NCI-H2081 treated with DMSO at 0.1 percent for 48 hours (cell line): Measurements from ENCODE around the gene C6orf47.
"Not testable (repeated sequence)": the region's sequence is repeated elsewhere in the genome, so short reads cannot be mapped to it uniquely, and the experiment has no call there.

Experiments used
- DNase-seq: peaks from one replicate; lab custom pipeline; 2025; lab: John Stamatoyannopoulos, UW

Gene C6orf47, protein sequence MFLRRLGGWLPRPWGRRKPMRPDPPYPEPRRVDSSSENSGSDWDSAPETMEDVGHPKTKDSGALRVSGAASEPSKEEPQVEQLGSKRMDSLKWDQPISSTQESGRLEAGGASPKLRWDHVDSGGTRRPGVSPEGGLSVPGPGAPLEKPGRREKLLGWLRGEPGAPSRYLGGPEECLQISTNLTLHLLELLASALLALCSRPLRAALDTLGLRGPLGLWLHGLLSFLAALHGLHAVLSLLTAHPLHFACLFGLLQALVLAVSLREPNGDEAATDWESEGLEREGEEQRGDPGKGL

DNA sequence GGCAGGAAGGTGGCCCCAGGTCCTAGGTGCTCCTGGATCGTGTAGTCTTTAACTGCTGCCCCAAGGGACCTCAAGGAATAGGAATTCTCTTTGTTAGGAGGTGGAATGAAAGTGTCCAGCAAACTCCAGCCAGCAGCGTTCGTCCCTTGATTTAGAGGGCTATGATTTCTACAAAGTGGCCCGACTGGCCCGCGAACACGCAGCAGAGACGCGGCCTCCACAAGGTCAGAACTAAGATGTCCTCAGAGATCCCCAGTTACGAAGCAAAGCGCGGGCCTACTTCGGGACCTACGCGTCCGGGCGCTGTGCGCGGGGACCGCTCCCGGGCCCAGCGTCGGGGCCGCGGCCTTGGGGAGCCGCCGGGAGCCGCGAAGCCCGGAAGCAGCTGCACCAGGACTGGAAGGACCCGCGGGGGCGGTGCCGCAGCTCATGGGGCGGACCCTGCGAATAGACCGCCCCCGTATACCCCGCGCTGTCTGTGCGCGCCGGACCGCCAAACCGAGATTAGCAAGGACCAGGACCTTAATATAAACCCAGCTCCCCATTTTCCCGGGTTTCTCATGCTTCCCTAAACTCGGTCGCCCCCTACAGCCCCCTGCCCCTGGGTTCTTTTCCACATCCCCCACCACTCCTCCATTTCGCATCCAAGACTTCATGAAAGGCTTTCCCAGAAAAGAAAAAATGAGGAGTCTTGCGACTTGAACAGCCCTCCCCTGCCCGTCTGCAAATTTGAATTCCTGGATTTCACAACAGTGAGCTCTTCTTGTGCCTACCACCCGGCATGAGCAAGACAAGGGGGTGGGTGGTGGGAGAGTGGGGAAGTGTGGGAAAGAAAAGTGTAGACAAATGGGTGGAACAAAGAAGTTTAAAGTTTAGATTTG lies at the start of gene C6orf47:
Gene C6orf47, minus strand, starts transcription at position 398 of the 881 bp plus-strand sequence. CDS start 831 bp downstream, outside the sequence.
- DNase-seq: peak; percentile 9

DNA sequence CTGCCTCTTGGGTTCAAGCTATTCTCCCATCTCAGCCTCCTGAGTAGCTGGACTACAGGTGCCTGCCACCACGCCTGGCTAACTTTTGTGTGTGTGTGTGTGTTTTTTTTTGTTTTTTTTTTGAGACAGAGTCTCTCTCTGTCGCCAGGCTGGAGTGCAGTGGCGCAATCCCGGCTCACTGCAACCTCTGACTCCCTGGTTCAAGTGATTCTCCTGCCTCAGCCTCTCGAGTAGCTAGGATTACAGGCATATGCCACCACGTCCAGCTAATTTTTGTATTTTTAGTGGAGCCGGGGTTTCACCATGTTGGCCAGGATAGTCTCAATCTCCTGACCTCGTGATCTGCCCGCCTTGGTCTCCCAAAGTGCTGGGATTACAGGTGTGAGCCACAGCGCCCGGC lies 48.6 kb upstream of the C6orf47 start:
- DNase-seq: not testable (repeated sequence)

DNA sequence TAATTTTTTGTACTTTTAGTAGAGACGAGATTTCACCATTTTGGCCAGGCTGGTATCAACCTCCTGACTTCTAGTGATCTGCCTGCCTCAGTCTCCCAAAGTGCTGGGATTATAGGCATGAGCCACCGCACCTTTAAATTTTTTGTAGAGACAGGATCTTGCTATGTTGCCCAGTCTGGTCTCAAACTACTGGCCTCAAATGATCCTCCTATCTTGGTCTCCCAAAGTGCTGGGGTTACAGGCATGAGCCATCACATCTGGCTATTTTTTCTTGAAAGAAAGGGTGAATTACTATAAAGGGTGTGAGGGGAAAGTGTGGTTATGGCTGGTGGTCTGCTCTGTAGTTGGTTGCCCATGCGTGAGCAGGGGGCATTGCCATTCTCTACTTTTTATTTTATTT lies 47.6 kb upstream of the C6orf47 start:
- DNase-seq: no peak

DNA sequence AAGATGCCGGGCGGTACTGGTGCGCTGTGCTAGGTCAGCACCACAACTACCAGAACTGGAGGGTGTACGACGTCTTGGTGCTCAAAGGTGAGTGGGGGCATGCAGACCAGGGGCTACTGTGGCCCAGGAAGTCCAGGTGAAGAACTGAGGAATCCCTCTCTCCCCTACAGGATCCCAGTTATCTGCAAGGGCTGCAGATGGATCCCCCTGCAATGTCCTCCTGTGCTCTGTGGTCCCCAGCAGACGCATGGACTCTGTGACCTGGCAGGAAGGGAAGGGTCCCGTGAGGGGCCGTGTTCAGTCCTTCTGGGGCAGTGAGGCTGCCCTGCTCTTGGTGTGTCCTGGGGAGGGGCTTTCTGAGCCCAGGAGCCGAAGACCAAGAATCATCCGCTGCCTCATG lies 47.1 kb upstream of the C6orf47 start:
- no peak for DNase-seq

DNA sequence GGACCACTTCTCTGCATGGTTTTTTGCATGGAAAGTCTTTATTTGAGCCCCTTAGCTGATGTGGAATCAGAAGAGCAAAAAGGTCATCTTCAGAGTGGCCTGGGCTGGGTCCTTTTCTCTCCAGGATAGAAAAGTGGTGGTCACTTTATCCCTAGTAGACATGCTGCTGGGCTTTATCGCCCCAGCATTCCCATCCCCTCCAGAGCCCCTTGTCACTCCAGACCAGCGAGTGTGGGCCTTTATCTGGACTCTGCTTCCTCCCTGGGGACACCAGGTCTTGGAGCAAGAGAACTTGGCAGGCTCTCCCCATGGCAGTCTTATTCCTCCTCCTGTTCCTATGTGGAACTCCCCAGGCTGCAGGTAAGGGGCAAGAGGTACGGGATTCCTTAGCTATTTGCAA lies 46.0 kb upstream of the C6orf47 start, which contains the start of gene LY6G6F:
Gene LY6G6F, plus strand, starts transcription at position 268 of the 400 bp plus-strand sequence. Its CDS starts 41 bp downstream, at position 309.
- DNase-seq: no peak

DNA sequence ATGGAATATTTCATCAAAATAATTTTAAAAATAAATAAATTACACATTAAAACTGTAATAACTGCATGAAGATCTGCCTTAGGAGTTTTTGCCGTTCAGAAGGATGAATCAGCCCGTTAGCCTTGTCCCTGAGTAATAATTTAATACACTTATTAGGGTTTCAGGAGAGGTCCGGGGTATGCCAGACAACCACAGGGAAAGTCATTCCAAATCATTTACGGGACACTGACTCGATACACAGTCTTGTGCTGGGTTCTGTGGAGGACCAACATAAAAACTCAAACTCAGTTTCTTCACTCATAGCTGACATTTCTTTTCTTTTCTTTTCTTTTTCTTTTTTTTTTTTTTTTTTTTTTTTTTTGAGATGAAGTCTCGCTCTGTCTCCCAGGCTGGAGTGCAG lies 45.4 kb upstream of the C6orf47 start:
- no peak for DNase-seq

DNA sequence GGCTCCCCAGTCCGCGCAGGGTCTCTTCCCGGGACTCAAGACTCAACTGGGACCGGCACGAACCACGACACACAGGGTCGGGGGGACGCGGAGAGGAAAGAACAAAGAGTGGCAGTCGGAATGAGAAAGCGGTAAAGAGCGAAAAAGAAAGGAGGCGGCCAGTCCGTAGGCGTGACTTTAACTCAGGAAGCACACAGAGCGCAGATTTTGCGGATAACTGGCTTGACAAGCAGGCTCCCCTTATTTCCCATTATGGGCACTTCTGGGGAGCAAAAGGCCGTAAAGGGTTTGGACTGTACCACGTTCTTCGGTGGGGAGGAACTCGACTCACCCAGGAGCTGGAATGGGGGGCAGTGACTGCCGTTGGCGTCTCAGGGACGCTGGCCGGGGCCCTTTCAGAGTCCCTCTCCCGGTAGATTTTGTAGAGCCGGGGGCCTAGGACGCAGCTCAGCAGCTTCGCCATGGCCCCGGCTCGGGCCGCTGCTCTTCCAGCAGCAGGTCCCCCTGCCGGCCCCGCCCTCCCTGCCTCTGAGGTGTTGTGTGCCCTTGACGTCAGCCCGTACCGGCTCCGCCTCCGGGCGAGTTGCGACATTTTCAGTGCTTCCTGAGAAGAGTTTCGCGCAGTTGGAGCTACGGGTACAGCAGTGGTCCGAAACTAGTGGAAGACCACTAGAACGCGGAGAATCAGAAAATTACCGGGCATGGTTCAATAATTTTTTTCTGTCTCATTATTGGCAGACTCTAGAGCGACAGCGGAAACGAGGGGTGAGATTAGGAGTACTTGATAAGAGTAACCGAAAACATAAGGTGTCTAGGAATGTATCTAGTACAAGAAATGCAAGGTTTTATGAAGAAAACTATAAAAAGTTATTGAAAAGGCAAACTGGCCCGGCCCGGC lies 42.5 kb upstream of the C6orf47 start, which contains the start of gene ABHD16A:
Gene ABHD16A, minus strand, starts transcription at position 506 of the 898 bp plus-strand sequence. Its CDS starts 43 bp downstream, at position 463.
- DNase-seq: peak; percentile 83

DNA sequence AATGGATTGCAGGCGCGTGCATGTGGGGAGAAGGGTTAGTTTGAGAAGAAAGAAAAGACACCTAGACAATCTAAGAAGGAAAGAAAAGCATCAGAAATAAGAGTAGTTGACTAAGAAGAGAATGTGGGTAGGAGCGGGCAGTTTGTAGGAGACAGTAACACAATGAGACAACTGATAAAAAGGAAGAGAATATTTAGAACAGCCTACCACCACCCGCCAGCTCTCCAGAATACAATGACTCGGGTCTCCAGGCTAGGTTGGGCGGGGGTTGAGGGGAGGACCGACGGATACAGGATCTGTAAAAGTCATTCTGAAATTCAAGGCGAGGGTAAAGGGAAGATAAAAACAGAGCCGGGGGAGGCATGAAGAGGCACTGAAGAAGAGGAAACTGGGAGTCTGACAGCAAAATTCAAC lies 41.8 kb upstream of the C6orf47 start:
- DNase-seq: no peak

DNA sequence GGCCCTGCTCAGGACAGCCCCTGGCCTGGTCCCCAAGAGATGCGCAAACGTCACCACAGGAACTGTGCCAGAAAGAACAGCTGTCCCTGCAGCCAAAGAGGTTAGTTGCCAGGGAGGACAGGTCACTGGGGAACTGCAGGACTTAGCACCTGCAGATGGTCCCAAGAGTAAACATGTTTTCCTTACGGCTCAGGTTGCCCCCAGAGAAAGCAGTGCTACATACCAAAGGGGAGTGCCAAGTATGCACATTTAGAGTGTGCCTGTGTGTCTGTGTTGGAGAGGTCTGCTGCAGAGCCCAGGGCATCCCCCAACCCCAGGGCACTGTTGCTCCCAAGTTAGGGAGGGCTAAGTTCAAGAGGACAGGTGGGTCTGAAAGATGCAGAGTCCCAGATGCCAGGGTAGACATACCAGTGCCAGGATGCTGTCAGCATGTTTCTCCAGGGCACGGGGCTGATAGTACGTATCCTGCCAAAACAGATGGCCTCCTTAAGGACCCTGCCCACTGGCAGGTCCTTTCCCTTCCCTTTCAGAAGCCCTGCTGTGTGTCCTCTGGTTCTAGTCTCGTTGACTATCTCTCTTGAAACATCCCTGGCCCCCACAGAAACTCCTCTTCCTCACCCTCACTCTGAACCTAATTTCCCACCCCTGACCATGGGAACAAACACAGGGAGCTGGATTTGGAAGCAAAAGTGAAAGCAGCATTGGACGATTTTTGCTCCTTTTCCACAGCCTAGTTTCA lies 41.3 kb upstream of the C6orf47 start:
- DNase-seq: no peak

DNA sequence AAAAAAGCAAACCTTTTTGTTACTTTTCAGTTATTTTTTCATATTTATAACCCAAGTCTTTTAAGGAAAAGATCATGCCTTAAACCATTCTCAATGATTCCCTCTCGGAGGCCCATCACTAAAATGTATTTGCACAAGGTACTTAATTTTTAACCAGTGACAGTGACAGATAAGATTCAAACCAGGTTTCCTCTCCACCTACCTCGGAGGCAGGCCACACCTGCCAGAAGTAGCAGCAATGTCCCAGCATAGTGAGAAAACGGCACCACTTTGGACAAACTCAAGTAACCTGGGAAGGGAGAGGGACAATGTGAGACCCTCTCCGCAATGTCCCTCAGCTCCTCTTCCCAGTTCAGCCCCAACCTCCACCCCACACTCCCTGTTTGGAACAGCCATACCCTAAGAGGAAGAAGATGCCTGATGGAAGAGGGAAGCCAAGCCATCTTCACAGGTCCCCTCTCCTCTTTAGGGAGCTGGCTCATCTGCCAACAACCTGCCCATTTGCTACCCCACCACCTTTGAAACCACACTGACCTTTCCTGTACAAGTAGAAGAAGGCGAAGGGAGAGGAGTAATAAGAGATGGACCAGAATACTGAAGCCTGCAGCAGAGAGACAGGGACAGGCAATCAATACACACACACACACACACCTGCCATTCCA lies 40.3 kb upstream of the C6orf47 start:
- DNase-seq: no peak

DNA sequence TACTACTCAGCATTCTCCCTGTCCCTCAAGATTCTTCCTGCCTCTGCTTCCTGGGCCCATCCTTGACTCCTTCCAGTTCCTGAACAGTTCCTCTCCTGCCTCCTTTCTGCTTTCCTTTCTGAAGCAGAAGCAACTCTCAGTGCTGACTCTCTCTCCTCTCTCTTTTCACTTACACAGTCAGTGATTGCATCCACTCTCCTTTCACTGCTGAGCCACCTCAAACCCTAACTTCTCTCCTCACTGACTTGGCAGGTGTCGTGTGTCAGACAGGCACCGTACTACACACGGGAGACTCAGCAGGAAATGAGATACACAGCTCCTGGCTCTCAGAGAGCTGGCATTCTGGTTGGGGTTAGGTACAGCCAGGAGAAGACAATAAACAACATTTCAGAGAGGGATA lies 37.0 kb upstream of the C6orf47 start:
- DNase-seq: no peak

DNA sequence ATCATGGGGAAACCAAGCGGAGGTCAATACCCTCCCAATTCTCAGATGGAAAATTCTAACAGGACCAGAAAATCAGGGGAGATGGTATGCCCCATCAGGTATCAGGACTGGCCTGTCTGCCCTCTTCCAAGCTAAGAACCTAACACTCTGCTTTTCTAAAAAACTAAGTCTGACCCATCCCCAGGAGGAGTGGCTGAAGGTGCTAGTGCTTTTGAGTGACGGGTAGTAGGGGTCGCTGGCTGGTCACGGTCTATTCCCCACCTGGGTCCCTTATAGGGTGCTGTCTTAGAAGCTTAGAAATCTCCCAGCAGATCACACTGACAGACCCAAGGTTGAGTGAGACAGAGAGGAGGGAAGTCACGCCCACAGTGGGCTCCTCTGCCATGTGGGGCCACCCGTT lies 33.0 kb upstream of the C6orf47 start:
- no peak for DNase-seq

DNA sequence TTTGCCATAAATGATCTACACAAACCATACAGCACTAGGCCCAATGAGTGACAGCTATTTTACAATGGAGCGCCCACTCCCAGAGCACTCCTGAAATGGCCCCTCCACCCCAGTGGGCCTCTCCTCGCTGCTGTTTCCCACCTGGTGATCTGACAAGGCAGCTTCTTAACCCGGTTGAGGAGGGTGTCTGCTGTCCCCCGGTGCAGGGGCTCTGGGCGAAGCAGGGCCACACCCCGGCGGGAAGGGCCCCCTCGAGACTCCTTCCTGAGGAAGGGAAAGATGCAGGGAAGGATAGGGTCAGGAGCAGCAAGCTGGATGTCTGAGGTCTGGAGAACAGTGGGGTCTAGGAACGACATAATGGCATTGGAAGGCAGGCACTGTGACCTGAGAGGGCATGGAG lies 32.3 kb upstream of the C6orf47 start:
- DNase-seq: no peak

DNA sequence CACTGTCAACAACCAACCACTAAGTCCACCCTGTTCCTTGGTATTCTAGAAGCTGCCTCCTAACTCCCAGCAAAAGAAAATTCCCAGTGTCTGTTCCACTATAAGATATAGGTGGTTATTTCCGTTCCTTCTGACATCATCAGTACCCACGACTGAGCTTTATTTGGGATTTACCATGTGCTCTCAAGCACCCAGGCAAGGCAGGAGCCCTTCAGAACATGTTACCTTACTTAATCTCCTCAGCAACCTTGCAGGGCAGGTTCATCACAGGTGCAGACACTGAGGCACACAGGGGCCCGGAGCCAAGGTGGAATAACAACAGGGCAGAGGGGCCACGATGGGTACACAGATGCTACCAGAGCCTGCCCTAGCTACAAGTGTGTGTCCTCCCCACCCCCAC lies 31.8 kb upstream of the C6orf47 start:
- no peak for DNase-seq

DNA sequence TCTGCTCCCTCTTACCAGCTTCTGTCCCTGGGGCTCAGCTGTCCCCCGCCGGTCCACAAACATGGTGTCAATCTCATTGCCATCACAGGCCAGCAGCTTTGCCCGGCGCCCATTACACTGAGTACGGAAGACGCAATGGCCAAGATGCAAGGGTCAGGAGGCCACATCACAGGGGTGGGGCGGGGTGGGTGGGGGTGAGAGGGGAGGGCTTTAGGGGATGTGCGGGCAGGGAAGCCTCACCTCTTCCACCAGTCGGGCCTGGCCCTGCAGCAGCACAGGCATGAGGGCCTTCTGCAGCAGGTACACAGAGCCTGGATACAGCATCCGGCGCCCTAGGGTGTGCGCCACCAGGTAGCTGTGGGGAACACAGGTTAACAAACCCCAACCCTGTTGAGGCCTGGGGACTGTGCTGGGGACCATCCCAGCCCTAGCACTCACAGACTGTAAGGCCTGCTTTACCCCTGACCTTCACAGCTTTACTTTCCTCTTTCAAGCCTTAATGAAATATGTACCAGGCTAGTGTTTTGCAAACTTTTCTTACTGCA lies 31.1 kb upstream of the C6orf47 start:
- DNase-seq: no peak

DNA sequence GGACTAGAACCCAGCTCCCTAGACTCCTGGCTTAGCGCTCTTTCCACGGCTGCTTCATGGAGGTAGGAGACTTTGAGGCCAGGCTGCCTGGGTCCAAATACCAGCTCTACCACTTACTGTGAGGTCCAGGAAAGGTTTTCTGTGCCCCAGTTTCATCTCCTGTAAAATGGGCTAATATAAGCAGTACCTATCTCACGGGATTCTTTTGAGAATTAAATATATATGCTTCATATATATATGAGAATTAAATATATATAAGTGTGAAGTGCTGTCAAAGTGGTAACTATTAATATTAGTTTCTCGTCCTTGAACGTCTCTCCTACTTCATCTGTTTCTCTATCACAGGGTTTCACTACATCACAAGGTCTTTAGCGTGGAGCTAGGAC lies 30.5 kb upstream of the C6orf47 start:
- no peak for DNase-seq

DNA sequence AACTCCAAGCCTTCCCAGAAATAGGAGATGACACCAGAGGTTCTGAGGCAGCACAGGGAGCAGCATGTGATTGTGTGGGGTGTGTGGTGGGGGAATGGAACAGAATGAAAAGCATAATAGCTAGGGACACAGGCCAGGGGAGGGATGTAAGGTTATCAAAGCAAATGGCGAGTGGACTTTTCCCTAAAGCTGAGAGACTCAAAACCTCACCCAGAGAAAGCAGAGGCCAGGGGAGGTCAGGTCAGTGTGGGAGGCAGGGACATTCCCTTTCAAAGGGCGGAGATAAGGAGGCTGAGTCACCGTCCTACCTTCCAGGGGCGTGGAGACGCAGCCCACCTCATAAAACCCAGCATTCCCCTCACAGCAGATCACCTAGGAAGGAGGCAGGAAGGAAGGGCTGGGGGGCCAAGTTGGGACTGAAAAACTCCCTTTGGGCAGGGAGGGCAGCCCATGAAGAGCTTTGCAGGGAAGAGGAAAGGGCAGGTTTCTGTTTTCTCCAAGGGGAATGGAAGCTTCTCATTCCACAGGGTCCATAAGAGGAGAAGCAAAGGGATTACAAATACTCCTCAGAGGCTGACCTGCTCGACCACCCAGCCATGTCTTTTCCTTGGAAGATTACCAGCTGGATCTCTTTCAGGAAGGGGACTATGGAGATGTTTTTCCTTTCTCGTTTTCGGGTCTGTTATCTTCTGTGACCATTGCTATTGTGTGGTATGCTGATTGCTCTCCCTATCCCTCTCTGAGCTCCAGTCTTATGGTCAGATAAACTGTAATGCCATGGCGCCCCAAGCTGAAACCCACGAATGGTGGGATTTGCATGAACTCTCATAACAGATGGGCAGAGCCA lies 29.9 kb upstream of the C6orf47 start:
- DNase-seq: no peak

DNA sequence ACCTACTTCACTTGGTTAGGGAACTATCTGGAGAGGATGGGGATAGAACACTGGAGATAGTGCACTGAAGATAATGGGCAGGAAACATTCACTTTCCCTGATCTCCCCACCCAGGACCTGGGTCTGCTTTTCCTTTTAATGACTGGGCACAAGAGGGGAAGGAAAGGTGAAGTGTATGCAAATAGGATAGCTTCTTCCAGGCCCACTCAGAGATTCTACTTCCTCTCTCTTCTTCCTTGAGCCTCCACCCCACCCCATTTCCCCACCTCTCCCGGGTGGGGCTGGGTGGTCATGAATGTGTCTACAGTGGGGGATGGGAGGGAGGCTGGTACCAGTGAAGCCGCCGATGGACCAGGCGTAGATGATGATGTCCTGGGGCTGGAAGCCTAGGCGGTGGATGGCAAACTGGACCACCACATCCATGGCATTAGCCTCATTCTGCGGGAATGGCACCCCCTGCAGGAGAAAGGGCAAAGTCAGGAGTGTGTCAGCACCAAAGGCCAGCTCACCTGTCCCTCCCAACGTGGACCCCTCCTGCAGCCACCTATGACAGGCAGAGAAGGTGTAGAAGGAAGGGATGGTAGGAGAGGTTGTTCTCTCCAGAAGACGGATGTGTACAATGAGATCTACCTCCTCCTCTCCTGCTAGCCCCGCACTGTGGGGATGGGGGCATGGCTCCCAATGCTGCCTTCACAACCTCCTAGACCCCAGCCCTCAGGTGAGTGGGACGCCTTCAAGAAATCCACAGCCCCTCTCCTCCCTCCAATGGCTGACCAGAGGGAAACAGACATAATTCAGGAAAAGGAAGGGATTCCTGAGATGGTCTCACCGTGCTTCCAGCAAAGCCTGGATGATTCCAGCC lies 28.9 kb upstream of the C6orf47 start:
- no peak for DNase-seq
